SK-N-SH treated with all-trans-retinoic acid at 6 μM for 48 hours (cell line): ENCODE data around the gene VPS54.
"Not testable (repeated sequence)": the region's sequence is repeated elsewhere in the genome, so short reads cannot be mapped to it uniquely, and the experiment has no call there.

Experiments used
- ATAC-seq: fragments of 200-7000 bp; cut with Tn5 transposase; 3 replicates; pipeline ENCODE4 v1.9.1; 2020; ENCODE audit warnings: mild to moderate bottlenecking, moderate library complexity
- ARNTL ChIP-seq: fragments of 450-650 bp; formaldehyde crosslinking; IDR thresholded peaks from 2 replicates; pipeline ENCODE4 v1.5.0; 2020; ENCODE audit warnings: low read depth, mild to moderate bottlenecking, moderate library complexity, borderline replicate concordance
- CREB5 ChIP-seq: fragments of 250-450 bp; sonication (Bioruptor Pico); IDR thresholded peaks from 2 replicates; pipeline ENCODE4 v1.5.1; 2020; ENCODE audit warnings: low read depth, mild to moderate bottlenecking, moderate library complexity
- ESRRG ChIP-seq: fragments of 250-450 bp; sonication (Bioruptor Pico); IDR thresholded peaks from 2 replicates; pipeline ENCODE4 v1.6.1; 2021; ENCODE audit warnings: mild to moderate bottlenecking
- ISL1 ChIP-seq: fragments of 250-450 bp; sonication (Bioruptor Pico); IDR thresholded peaks from 2 replicates; pipeline ENCODE4 v2.1.2; 2022; ENCODE audit warnings: mild to moderate bottlenecking, moderate library complexity
- POU6F1 ChIP-seq: fragments of 250-450 bp; sonication (Bioruptor Pico); IDR thresholded peaks from 2 replicates; pipeline ENCODE4 v1.8.0; 2021; ENCODE audit warnings: low read depth, mild to moderate bottlenecking, moderate library complexity, borderline replicate concordance
- PPARA ChIP-seq: fragments of 250-450 bp; sonication (Bioruptor Pico); IDR thresholded peaks from 2 replicates; pipeline ENCODE4 v1.5.0; 2020; ENCODE audit warnings: mild to moderate bottlenecking, borderline replicate concordance
- RARB ChIP-seq: fragments of 250-450 bp; sonication (Bioruptor Pico); IDR thresholded peaks from 2 replicates; pipeline ENCODE4 v1.8.0; 2021; ENCODE audit warnings: mild to moderate bottlenecking, moderate library complexity
- SNAI2 ChIP-seq: fragments of 250-450 bp; sonication (Bioruptor Pico); IDR thresholded peaks from 2 replicates; pipeline ENCODE4 v1.5.0; 2020; ENCODE audit warnings: mild to moderate bottlenecking, moderate library complexity
- TCF4 ChIP-seq: fragments of 250-450 bp; sonication (Bioruptor Pico); IDR thresholded peaks from 2 replicates; pipeline ENCODE4 v1.8.0; 2021; ENCODE audit warnings: mild to moderate bottlenecking, moderate library complexity, borderline replicate concordance
- TOX ChIP-seq: fragments of 250-450 bp; sonication (Bioruptor Pico); IDR thresholded peaks from 2 replicates; pipeline ENCODE4 v1.8.0; 2021; ENCODE audit warnings: mild to moderate bottlenecking, moderate library complexity, borderline replicate concordance
- TSHZ2 ChIP-seq: fragments of 250-450 bp; sonication (Bioruptor Pico); IDR thresholded peaks from 2 replicates; pipeline ENCODE4 v1.5.0; 2020; ENCODE audit warnings: mild to moderate bottlenecking, moderate library complexity
- ZC3H10 ChIP-seq: fragments of 250-450 bp; sonication (Bioruptor Pico); IDR thresholded peaks from 2 replicates; pipeline ENCODE4 v1.5.1; 2021; ENCODE audit warnings: mild to moderate bottlenecking, moderate library complexity
- ZFP3 ChIP-seq: fragments of 250-450 bp; sonication (Bioruptor Pico); IDR thresholded peaks from 2 replicates; pipeline ENCODE4 v1.5.0; 2020; ENCODE audit warnings: mild to moderate bottlenecking, moderate library complexity
- ZFP30 ChIP-seq: fragments of 450-650 bp; formaldehyde crosslinking; IDR thresholded peaks from 2 replicates; pipeline ENCODE4 v1.5.0; 2022; ENCODE audit warnings: mild to moderate bottlenecking, moderate library complexity
- ZNF565 ChIP-seq: fragments of 450-650 bp; formaldehyde crosslinking; conservative IDR thresholded peaks from 2 replicates; pipeline ENCODE4 v1.5.0; 2020; ENCODE audit warnings: low read depth, mild to moderate bottlenecking, moderate library complexity
- TF ChIP-seq, protein P1 (sequence below): fragments of 250-450 bp; sonication (Bioruptor Pico); IDR thresholded peaks from 2 replicates; pipeline ENCODE4 v1.5.1; 2021; ENCODE audit warnings: mild to moderate bottlenecking, moderate library complexity

The VPS54 gene

GRCh38 chr2:63993871-63994270 lies 25.4 kb downstream of the VPS54 start (continued):
- no peak for TF ChIP-seq POU6F1 (CRISPR knock-in tag)
- TF ChIP-seq SNAI2, result no peak
- no peak for TF ChIP-seq TCF4 (CRISPR knock-in tag)
- TF ChIP-seq RARB (CRISPR knock-in tag), result no peak
- no peak for TF ChIP-seq CREB5 (CRISPR knock-in tag)

DNA sequence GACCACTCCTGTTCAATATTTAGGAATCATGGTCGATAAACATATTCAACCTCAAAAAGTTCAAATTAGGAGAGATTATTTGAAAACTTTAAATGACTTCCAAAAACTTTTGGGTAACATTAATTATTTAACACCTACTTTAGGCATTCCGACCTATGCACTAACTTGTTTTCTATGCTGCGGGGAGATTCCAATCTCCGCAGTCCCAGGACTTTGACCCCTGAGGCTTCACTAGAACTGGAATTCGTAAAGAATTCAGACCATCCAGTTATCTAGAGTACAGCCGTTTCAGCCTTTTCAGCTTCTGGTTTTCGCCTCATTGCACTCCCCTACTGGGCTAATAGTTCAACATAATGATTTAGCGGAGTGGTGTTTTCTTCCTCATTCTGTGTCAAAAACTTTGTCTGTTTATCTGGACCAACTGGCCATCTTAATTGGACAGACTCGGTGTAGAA lies 26.1 kb downstream of the VPS54 start:
- ATAC-seq, result not testable (repeated sequence)

GRCh38 chr2:63992061-63992685 lies 27.1 kb downstream of the VPS54 start:
- no peak for ATAC-seq

GRCh38 chr2:63991173-63991999 lies 27.8 kb downstream of the VPS54 start:
- ATAC-seq, result not testable (repeated sequence)

More at GRCh38 chr2:63992061-63992685, 27.1 kb downstream of the VPS54 start:
- TF ChIP-seq PPARA (CRISPR knock-in tag) (no peak), ZFP3 (CRISPR knock-in tag) (peak; percentile 91), ISL1 (CRISPR knock-in tag) (peak; percentile 70; the same call in 1 of the 2 replicates), ZNF565 (CRISPR knock-in tag) (no peak)

DNA sequence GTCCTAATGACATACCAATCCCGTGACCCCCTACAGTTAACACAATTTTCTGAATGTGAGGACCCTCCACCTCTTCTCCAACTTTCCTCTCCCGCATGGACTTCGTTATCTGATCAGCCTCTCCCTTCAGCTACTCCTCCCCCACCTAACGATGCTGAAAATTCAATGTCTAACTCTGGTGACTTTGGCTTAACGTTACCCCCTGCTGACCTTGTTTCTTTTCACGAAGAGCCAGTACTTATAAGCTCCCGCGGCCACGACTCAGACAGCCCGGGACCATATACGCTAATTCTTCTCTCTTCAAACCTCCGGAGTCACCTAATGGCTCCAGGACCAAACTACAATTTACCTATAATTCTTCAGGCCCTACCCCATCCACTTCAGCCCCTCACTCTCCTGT lies 29.2 kb downstream of the VPS54 start:
- TF ChIP-seq TCF4 (CRISPR knock-in tag), result no peak
- no peak for TF ChIP-seq CREB5 (CRISPR knock-in tag)
- TF ChIP-seq ISL1 (CRISPR knock-in tag), result no peak
- TF ChIP-seq, protein P1, sequence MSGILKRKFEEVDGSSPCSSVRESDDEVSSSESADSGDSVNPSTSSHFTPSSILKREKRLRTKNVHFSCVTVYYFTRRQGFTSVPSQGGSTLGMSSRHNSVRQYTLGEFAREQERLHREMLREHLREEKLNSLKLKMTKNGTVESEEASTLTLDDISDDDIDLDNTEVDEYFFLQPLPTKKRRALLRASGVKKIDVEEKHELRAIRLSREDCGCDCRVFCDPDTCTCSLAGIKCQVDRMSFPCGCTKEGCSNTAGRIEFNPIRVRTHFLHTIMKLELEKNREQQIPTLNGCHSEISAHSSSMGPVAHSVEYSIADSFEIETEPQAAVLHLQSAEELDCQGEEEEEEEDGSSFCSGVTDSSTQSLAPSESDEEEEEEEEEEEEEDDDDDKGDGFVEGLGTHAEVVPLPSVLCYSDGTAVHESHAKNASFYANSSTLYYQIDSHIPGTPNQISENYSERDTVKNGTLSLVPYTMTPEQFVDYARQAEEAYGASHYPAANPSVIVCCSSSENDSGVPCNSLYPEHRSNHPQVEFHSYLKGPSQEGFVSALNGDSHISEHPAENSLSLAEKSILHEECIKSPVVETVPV (CRISPR knock-in tag), result no peak
- TF ChIP-seq ARNTL (CRISPR knock-in tag), result no peak
- no peak for TF ChIP-seq TOX (CRISPR knock-in tag)
- TF ChIP-seq TSHZ2 (CRISPR knock-in tag), result no peak
- no peak for TF ChIP-seq ESRRG
- no peak for TF ChIP-seq SNAI2
- no peak for TF ChIP-seq POU6F1 (CRISPR knock-in tag)
- TF ChIP-seq ZFP30 (CRISPR knock-in tag), result no peak
- TF ChIP-seq ZC3H10 (CRISPR knock-in tag), result no peak
- no peak for ATAC-seq

GRCh38 chr2:63988842-63989436 lies 30.3 kb downstream of the VPS54 start:
- ATAC-seq, result not testable (repeated sequence)
